B cell (primary cell): ENCODE data around the gene GMEB2. TPM values are rescaled to one million over a fixed set of nuclear protein-coding genes. Genes with fewer than 3 reads are reported as not detected.
A peak's percentile ranks its signal among the peaks of the same experiment; 100 is the strongest.

Source experiments
- ATAC-seq: fragments of 200-7000 bp; cut with Tn5 transposase; one replicate; pipeline ENCODE4 v1.10.0; 2021; ENCODE audit warnings: low read depth, mild to moderate bottlenecking, moderate number of reproducible peaks, moderate library complexity
- CTCF ChIA-PET: fragments of 350-600 bp; sonication (Branson Sonifier 250); formaldehyde crosslinking; loops from one replicate; lab custom pipeline; 2021; ENCODE audit warnings: antibody characterized with exemption, inconsistent platforms; lab: Charles Lee
- POLR2A ChIA-PET: fragments of 350-600 bp; sonication (Branson Sonifier 250); formaldehyde crosslinking; loops from one replicate; lab custom pipeline; 2021; ENCODE audit warnings: antibody characterized with exemption; lab: Charles Lee
- DNase-seq: peaks from one replicate; pipeline ENCODE4 v3.0.0; 2013
- H2AFZ ChIP-seq: 2 replicates; pipeline ENCODE4 v1.6.1; 2012; ENCODE audit warnings: mild to moderate bottlenecking, low read depth, low read length; ENCODE audit not compliant: insufficient read depth, poor library complexity, severe bottlenecking
- H3K27ac ChIP-seq, 2 donors: 1 replicate in 1 of 2; 2 replicates in 1 of 2; pipeline ENCODE4 v1.5.1; 2012 to 2013; ENCODE audit warnings: low read length in 2 of 2, mild to moderate bottlenecking in 2 of 2, moderate library complexity in 1 of 2
- H3K27me3 ChIP-seq, 4 experiments: fragments of 200-600 bp in 1 of 4; sonication (generic) in 1 of 4; replicated peaks in 1 of 4; 1 replicate in 2 of 4; 2 replicates in 2 of 4; pipeline versions ENCODE4 v1.6.1 to v1.7.0; 2013 to 2016; ENCODE audit warnings: low read length in 3 of 4, mild to moderate bottlenecking in 2 of 4, mixed read lengths in 1 of 4, moderate library complexity in 1 of 4; ENCODE audit not compliant: insufficient read depth in 4 of 4, control insufficient read depth in 3 of 4; ENCODE audit errors: control extremely low read depth in 1 of 4
- H3K36me3 ChIP-seq, 2 experiments: replicated peaks in 1 of 2; 1 replicate in 1 of 2; 2 replicates in 1 of 2; pipeline versions ENCODE4 v1.6.1 to v1.7.1; 2013; ENCODE audit warnings: low read length in 1 of 2; ENCODE audit not compliant: insufficient read depth in 2 of 2, control insufficient read depth in 1 of 2; ENCODE audit errors: control extremely low read depth in 1 of 2, extremely low read depth in 1 of 2
- H3K4me1 ChIP-seq, 2 donors: fragments of 200-600 bp in 1 of 2; sonication (generic) in 1 of 2; 1 replicate in 1 of 2; 2 replicates in 1 of 2; pipeline versions ENCODE4 v1.5.1 to v1.6.1; 2013 to 2017; ENCODE audit warnings: low read length in 2 of 2; ENCODE audit not compliant: control insufficient read depth in 2 of 2, insufficient read depth in 2 of 2
- H3K4me2 ChIP-seq: replicated peaks from 2 replicates; pipeline ENCODE3; 2012; ENCODE audit warnings: mild to moderate bottlenecking, low read depth, low read length; ENCODE audit not compliant: poor library complexity, severe bottlenecking
- H3K4me3 ChIP-seq, 5 experiments: fragments of 200-600 bp in 1 of 5; sonication (generic) in 1 of 5; 1 replicate in 3 of 5; 2 replicates in 2 of 5; pipeline versions ENCODE4 v1.5.1 to v1.7.0; 2011 to 2016; ENCODE audit warnings: low read length in 4 of 5, mild to moderate bottlenecking in 4 of 5, low read depth in 2 of 5, control low read depth in 1 of 5, moderate library complexity in 1 of 5; ENCODE audit not compliant: insufficient read depth in 1 of 5; ENCODE audit errors: control extremely low read depth in 1 of 5, extremely low read depth in 1 of 5
- H3K79me2 ChIP-seq: fragments of 200-600 bp; sonication (generic); one replicate; pipeline ENCODE4 v1.6.0; 2016; ENCODE audit warnings: low read length; ENCODE audit not compliant: control insufficient read depth, insufficient read depth
- H3K9ac ChIP-seq: fragments of 200-600 bp; sonication (generic); 2 replicates; pipeline ENCODE4 v1.6.1; 2017; ENCODE audit warnings: mild to moderate bottlenecking, low read length, moderate library complexity
- H3K9me3 ChIP-seq, 3 donors: one replicate each; pipeline versions ENCODE4 v1.6.1 to v1.7.1; 2013; ENCODE audit warnings: low read length in 2 of 3; ENCODE audit not compliant: control insufficient read depth in 2 of 3, insufficient read depth in 1 of 3; ENCODE audit errors: control extremely low read depth in 1 of 3
- H4K20me1 ChIP-seq: 2 replicates; pipeline ENCODE4 v1.6.0; 2012; ENCODE audit warnings: mild to moderate bottlenecking, low read length; ENCODE audit not compliant: insufficient read depth, control insufficient read depth, poor library complexity, severe bottlenecking
- H3K27ac Mint-ChIP-seq: one replicate; pipeline ENCODE4 v1.8.0; 2021; ENCODE audit warnings: mixed read lengths
- H3K27me3 Mint-ChIP-seq: one replicate; pipeline ENCODE4 v1.8.0; 2021; ENCODE audit warnings: mixed read lengths
- H3K4me1 Mint-ChIP-seq: one replicate; pipeline ENCODE4 v1.8.0; 2021; ENCODE audit warnings: mixed read lengths
- H3K4me3 Mint-ChIP-seq: one replicate; pipeline ENCODE4 v1.8.0; 2021; ENCODE audit warnings: mixed read lengths
- H3K9me3 Mint-ChIP-seq: one replicate; pipeline ENCODE4 v1.8.0; 2022; ENCODE audit warnings: mixed read lengths; ENCODE audit not compliant: insufficient read depth
- CTCF ChIP-seq: fragments of 200-600 bp; IDR thresholded peaks from one replicate; pipeline ENCODE4 v1.8.0; 2022; ENCODE audit warnings: antibody characterized with exemption, mild to moderate bottlenecking
- EZH2 ChIP-seq: IDR thresholded peaks from 2 replicates; pipeline ENCODE4 v1.6.1; 2012; ENCODE audit warnings: borderline replicate concordance, low read depth, mild to moderate bottlenecking, moderate library complexity, low read length; ENCODE audit not compliant: insufficient read depth, poor library complexity, severe bottlenecking
- WGBS: methylation state at CpG from one replicate; pipeline ENCODE4 v1.1.5; 2013; ENCODE audit warnings: missing lambda C conversion rate; ENCODE audit not compliant: insufficient coverage; 5-methylcytosine and 5-hydroxymethylcytosine counted together
- intact Hi-C: fragments of 100-400 bp; cut with micrococcal nuclease; formaldehyde crosslinking; loops from one replicate; pipeline ENCODE4 v1.10.0; 2022
- polyA plus RNA-seq: library from polyadenylated mRNA; depleted of rRNA; stranded (reverse); fragments of >200 nt; gene quantifications from 2 replicates; pipeline ENCODE4 v1.2.3, GENCODE V29; 2012
- total RNA-seq, 2 donors: library from RNA; stranded (reverse); fragments of 120-200 nt in 1 of 2; gene quantifications; 1 replicate in 1 of 2; 2 replicates in 1 of 2; pipeline versions ENCODE4 v1.2.3 to v1.2.4, GENCODE V29; 2013 to 2022

The GMEB2 gene
- total and polyA plus RNA-seq, 2 donors (not counting 1 experiment from before 2014, with no cell fraction given): 17.7 to 24.5 TPM

- peak within 1 kb of the TSS; percentile 92 for H3K4me2 ChIP-seq
- peak within 1 kb of the TSS; percentile 56 for H3K9ac ChIP-seq
- H2AFZ ChIP-seq: peak within 1 kb of the TSS; percentile 73
- peak within 1 kb of the TSS in 4 of 5 experiments; percentile 28 to 59 (median 48) for H3K4me3 ChIP-seq
- no peaks in the 10 kb centered on the region for H3K36me3 ChIP-seq
- peaks cover 0 to 31% (median 11%) of the 10 kb centered on the region in 4 experiments for H3K27me3 ChIP-seq
- peaks cover 0 to 4% (median 0%) of the 10 kb centered on the region in 3 donors for H3K9me3 ChIP-seq
- peaks cover 18% of the 10 kb centered on the region for H3K4me1 Mint-ChIP-seq
- ATAC-seq (peak; percentile 46), DNase-seq (peak; percentile 77)
- peaks cover 23 to 38% of the 10 kb centered on the region in 2 donors for H3K4me1 ChIP-seq
- no peaks in the 10 kb centered on the region for H3K27me3 Mint-ChIP-seq
- no peaks in the 10 kb centered on the region for H3K9me3 Mint-ChIP-seq
- H3K79me2 ChIP-seq: no peaks in the 10 kb centered on the region
- H4K20me1 ChIP-seq: no peaks in the 10 kb centered on the region
- no peak for TF ChIP-seq EZH2
- TF ChIP-seq CTCF: no peak
- WGBS: under 1% methylated on average over 46 of the region's 73 CpGs
- intact Hi-C loops: no loop called here
- ChIA-PET POLR2A (interaction anchor here (0.7 kb wide), 3 partner anchors 11 to 114 kb away, joined by 3 to 5 read pairs (median 3); partner anchors contain the start of gene GMEB2), CTCF (interaction anchor here (0.7 kb wide), 1 partner anchor 11 kb away, joined by 5 read pairs; no protein-coding TSS in a partner anchor)
- no peak within 1 kb of the TSS for H3K27ac Mint-ChIP-seq
- H3K27ac ChIP-seq: no peak within 1 kb of the TSS
- peak within 1 kb of the TSS; percentile 75 for H3K4me3 Mint-ChIP-seq
These were observed 26.4 kb upstream of the GMEB2 start, which contains the start of gene STMN3 for GRCh38 chr20:63653041-63653973. Gene STMN3 (minus strand): TSS chr20:63653424. CDS start chr20:63653345, 79 bp downstream.
